ENCODE measurements around the gene IL32.
A peak's percentile ranks its signal among the peaks of the same experiment; 100 is the strongest.

The IL32 gene

GRCh38 chr16:3065069-3065741 is at the start of gene IL32:
TSS of gene IL32 (plus strand) at chr16:3065640. CDS start at chr16:3065812, 172 bp downstream.
- peak in 3 of 4 experiments; percentile 45 to 58 (median 46) for DNase-seq

GRCh38 chr16:3015865-3016521 is 49.4 kb upstream of the IL32 start:
- DNase-seq = no peak

GRCh38 chr16:3017344-3017743 is 48.1 kb upstream of the IL32 start:
- DNase-seq = no peak

- no peak for DNase-seq
Measured at GRCh38 chr16:3017794-3018506, 47.5 kb upstream of the IL32 start, which contains the start of gene CLDN6. TSS of gene CLDN6 (minus strand) at chr16:3018183. CDS start at chr16:3016021, 2,162 bp downstream.

- no peak for DNase-seq
Measured at GRCh38 chr16:3019594-3020246, 45.7 kb upstream of the IL32 start.

GRCh38 chr16:3020247-3020603 is 45.2 kb upstream of the IL32 start, which contains the start of gene TNFRSF12A:
TSS of gene TNFRSF12A (plus strand) at chr16:3020368. CDS start at chr16:3020398, 30 bp downstream.
- peak; percentile 31 to 38 (median 36) for DNase-seq

- peak in 2 of 4 experiments; percentile 34 to 40 for DNase-seq
Measured at GRCh38 chr16:3020604-3021448, 44.6 kb upstream of the IL32 start.

GRCh38 chr16:3021449-3022207 is 43.8 kb upstream of the IL32 start:
- peak; percentile 25 to 55 (median 34) for DNase-seq

GRCh38 chr16:3022208-3022683 is 43.2 kb upstream of the IL32 start:
- peak; percentile 67 to 80 (median 70) for DNase-seq

- DNase-seq = no peak
Measured at GRCh38 chr16:3022684-3023414, 42.6 kb upstream of the IL32 start.

GRCh38 chr16:3023415-3023668 is 42.1 kb upstream of the IL32 start:
- no peak for DNase-seq

- peak; percentile 88 to 90 (median 90) for DNase-seq
Measured at GRCh38 chr16:3023669-3024478, 41.6 kb upstream of the IL32 start, which contains the start of the genes HCFC1R1 and THOC6. TSS of gene HCFC1R1 (minus strand) at chr16:3023942. CDS start at chr16:3023941, 1 bp downstream. TSS of gene THOC6 (plus strand) at chr16:3024035. CDS start at chr16:3024327, 292 bp downstream.

- DNase-seq = no peak
Measured at GRCh38 chr16:3025032-3026002, 40.1 kb upstream of the IL32 start.

GRCh38 chr16:3026003-3026378 is 39.4 kb upstream of the IL32 start:
- no peak for DNase-seq

GRCh38 chr16:3026609-3027488 is 38.6 kb upstream of the IL32 start:
- no peak for DNase-seq

- no peak for DNase-seq
Measured at GRCh38 chr16:3027489-3027795, 38.0 kb upstream of the IL32 start.

GRCh38 chr16:3027983-3028715 is 37.3 kb upstream of the IL32 start:
- peak; percentile 75 to 82 (median 76) for DNase-seq

Measured in activated CD4-positive, CD25-positive, alpha-beta regulatory T cell (primary cell).